GM21390 (cell line): ENCODE results near the gene PLEK2.

ENCODE experiments used
- ATAC-seq: cut with Tn5 transposase; IDR thresholded peaks from one replicate; pipeline ENCODE4 v1.9.1; 2021; ENCODE audit not compliant: unreplicated experiment

The PLEK2 gene

DNA sequence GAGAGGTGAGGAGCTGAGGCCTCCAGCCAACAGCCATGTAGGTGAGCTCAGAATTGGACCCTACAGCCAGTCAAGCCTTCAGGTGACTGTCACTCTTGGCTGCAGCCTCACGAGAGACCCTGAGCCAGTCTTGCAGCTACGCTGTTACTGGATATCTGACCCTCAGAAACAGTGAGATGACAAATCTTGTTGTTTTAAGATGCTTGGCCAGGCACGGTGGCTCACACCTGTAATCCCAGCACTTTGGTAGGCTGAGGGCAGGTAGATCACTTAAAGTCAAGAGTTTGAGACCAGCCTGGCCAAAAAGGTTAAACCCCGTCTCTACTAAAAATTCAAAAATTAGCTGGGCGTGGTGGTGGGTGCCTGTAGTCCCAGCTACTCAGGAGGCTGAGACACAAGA is 6.2 kb downstream of the PLEK2 start:
- ATAC-seq: no peak

GRCh38 chr14:67400434-67400833 is 11.5 kb downstream of the PLEK2 start:
- ATAC-seq: no peak

GRCh38 chr14:67397536-67397935 is 14.4 kb downstream of the PLEK2 start:
- ATAC-seq: no peak

GRCh38 chr14:67396381-67396970 is 15.5 kb downstream of the PLEK2 start:
- ATAC-seq: no peak

- ATAC-seq: no peak
These were observed 16.1 kb downstream of the PLEK2 start for GRCh38 chr14:67395876-67396189.

- ATAC-seq: no peak
These were observed 16.7 kb downstream of the PLEK2 start for GRCh38 chr14:67395086-67395875.

DNA sequence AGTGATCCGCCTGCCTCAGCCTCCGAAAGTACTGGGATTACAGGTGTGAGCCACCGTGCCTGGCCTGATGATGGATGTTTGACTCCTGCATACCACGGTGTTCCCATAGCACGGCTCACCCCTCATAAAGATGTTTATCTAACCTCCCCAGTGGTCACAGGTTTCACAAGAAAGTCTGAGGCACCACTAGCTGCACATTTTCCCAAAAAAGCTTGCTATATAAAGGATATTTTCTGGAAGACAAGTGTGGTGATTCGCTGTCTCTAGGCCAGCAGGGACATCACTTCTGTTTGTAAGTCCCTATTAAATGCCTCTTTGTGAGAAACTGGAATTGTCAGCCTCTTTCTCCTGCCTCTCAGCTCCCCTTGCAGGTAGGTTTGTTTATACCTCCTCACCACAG is 18.3 kb downstream of the PLEK2 start:
- no peak for ATAC-seq

DNA sequence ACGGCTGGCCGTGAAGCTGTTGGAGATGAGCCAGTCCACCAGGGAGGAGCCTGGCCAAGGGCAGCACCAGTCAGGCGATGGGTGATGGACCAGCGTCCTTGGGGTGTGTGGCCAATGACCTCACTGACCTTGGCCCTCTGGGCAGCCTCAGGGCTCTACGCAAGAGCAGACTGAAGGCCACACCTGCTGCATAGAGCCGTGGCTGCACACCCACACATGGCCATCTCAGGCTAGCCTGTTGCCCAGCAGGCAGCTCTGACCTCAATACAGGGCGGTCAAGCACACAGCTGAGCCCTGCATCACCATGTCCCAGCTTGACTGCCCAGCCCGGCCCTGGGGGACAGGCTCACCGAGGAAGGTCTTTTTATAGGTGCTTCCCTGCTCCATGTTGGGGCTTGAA is 19.2 kb downstream of the PLEK2 start:
- no peak for ATAC-seq

- ATAC-seq: no peak
These were observed 19.8 kb downstream of the PLEK2 start for GRCh38 chr14:67392123-67392522.

GRCh38 chr14:67391268-67391667 is 20.7 kb downstream of the PLEK2 start:
- ATAC-seq: no peak

DNA sequence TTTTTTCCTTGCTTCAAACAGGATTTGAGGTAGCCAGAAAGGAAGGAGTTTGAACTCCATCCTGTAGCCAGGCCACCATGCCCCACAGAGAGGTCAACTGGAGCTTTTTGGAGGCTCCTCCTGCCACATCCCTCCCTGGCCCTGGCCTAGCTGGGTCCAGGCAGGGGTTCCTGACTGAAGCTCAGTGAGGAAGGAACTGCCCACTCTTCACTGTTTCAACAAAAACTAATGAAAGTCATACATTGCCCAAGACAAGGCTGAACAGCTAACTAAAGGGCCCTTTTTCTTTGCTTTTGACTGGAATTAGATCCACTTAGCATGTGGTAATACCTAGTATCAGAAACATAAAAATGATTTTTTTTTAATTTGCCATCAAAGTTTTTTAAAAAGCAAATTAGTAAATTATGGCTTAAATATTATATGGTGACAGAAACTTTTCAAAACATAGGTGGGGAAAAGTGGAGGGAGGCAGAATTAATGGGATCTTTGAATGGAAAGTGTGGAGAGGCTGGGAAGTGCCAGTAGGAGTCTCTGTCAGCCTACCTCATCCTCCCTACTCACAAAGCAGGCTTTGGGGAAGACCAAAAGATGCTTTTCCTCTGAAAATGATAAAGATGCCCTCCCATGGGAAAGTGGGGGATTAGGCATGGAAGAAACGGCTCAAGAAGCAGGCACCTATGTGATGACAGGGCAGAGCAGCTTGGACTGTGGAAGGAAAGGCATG is 22.0 kb downstream of the PLEK2 start:
- no peak for ATAC-seq

- ATAC-seq: no peak
These were observed 22.7 kb downstream of the PLEK2 start for GRCh38 chr14:67389275-67389674.

DNA sequence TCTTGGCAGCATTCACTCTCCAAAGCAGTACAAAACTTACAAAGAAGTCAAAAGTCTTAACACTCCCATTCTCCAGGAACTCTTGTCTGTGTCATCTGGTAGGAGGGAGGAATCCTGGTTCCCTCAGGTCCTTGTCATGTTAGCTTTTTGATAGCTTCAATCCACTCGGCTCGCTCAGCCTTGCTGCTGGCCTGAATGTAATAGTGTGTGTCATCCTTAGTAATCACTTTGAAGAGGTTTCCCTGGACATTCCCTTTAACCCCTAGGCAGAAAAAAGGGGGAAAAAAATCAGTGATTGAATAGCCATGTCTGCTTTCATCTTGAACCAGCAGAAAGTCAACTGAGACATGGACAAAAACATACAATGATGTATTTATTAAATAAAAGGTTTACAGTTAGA is 24.8 kb downstream of the PLEK2 start:
- ATAC-seq: no peak

DNA sequence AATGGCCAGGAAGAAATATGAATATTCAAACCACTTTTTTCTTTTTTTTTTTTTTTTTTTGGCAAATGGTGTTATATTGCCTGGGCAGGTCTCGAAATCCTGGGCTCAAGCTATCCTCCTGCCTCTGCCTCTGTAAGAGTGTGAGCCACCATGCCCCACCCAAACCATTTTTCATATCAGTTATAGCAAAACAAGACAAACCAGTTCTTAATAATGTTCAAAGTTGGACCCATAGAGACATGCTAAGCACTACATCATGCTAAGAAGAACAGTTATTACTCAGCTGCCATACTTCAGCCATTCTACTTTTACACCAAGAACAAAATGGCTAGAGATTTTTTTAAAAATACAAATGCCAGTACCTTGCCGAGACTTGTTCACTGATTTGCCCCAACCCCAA is 26.3 kb downstream of the PLEK2 start:
- no peak for ATAC-seq

DNA sequence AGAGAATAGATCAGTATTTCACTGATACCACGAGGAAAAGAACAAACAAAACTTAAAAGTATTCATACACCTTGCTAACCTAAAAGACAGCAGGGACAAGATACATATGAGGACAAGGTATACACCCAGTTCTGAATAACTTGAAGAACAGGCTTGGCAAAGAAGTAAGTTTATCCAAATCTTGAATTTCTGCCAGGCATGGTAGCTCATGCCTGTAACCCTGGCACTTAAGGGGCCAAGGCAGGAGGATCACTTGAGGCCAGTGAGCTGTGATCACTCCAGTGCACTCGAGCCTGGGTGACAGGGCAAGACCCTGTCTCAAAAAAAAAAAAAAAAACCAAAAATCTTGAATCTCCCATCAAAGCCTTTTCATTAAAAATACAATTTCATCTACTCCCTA is 26.8 kb downstream of the PLEK2 start:
- ATAC-seq: no peak

GRCh38 chr14:67377916-67378315 is 34.0 kb downstream of the PLEK2 start:
- ATAC-seq: no peak

- ATAC-seq: no peak
These were observed 38.6 kb downstream of the PLEK2 start for GRCh38 chr14:67373347-67373746.

GRCh38 chr14:67372833-67373232 is 39.1 kb downstream of the PLEK2 start:
- no peak for ATAC-seq

DNA sequence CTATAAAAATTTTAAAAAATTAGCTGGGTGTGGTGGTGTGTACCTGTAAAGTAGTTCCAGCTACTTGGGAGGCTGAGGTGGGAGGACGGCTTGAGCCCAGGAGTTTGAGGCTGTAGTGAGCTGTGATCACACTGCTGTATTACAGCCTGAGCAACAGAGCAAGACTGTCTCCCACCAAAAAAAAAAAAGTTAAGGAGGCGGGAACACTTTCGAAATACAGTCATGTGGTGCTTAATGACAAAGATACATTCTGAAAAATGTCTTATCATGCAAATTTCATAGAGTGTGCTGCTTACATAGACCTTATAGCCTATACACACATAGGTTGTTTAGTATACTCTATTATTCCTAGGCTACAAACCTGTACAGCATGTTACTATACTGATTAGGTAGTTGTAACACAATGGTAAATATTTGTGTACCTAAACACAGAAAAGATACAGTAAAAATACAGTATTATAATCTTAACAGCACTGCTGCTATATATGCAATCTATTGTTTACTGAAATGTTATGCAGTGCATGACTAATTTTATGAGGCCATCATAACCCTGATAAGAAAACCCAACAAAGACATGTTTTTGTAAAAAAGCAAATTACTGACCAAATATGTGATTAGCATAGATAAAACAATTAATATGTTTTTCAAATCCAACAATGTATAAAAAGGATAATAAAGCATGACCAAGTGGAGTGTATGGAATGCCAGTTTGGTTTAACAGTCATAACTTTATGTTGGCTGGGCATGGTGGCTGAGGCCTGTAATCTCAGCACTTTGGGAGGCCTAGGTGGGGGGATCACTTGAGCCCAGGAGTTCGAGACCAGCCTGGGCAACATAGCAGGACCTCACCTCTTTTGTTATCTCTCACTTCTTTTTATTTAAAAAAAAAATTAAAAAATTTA is 40.5 kb downstream of the PLEK2 start:
- no peak for ATAC-seq

GRCh38 chr14:67370830-67371229 is 41.1 kb downstream of the PLEK2 start:
- no peak for ATAC-seq

DNA sequence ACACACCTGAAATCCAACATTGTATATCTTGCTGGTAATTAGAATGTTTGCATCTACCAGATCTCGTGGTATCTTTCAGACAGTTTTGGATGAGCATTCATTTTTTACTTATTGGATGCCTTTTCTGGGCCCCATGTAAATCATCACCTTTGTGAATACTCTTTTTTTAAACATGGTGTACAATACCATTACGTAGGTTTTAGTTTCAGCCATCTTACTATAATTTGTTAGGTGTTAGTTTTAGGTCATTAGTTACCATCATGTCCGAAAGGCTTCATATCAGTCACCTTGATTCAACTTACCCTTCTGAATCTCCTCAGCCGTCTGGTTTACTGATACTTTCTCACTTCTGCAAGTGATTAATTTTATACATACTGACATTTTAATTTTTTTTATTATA is 46.5 kb downstream of the PLEK2 start:
- ATAC-seq: no peak
